ENCODE results near the gene LYZL1.

- TF ChIP-seq EZH2 (IDR thresholded peaks at IDR 0.05) (no peak), EZH2phosphoT487 (IDR thresholded peaks at IDR 0.05) (no peak)
- TF ChIP-seq, protein P1, sequence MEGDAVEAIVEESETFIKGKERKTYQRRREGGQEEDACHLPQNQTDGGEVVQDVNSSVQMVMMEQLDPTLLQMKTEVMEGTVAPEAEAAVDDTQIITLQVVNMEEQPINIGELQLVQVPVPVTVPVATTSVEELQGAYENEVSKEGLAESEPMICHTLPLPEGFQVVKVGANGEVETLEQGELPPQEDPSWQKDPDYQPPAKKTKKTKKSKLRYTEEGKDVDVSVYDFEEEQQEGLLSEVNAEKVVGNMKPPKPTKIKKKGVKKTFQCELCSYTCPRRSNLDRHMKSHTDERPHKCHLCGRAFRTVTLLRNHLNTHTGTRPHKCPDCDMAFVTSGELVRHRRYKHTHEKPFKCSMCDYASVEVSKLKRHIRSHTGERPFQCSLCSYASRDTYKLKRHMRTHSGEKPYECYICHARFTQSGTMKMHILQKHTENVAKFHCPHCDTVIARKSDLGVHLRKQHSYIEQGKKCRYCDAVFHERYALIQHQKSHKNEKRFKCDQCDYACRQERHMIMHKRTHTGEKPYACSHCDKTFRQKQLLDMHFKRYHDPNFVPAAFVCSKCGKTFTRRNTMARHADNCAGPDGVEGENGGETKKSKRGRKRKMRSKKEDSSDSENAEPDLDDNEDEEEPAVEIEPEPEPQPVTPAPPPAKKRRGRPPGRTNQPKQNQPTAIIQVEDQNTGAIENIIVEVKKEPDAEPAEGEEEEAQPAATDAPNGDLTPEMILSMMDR (IDR thresholded peaks at IDR 0.05): no peak
Observed at GRCh38 chr10:29304995-29305335, 16.1 kb downstream of the LYZL1 start.

Measured in neural progenitor cell (in vitro differentiated cells).